HG02588 (cell line): ENCODE data around the gene ARAP2.
A peak's percentile ranks its signal among the peaks of the same experiment; 100 is the strongest.

Experiments used
- ATAC-seq: cut with Tn5 transposase; IDR thresholded peaks from one replicate; pipeline ENCODE4 v1.9.1; 2021; ENCODE audit warnings: mild to moderate bottlenecking, moderate library complexity; ENCODE audit not compliant: unreplicated experiment

Gene ARAP2

DNA sequence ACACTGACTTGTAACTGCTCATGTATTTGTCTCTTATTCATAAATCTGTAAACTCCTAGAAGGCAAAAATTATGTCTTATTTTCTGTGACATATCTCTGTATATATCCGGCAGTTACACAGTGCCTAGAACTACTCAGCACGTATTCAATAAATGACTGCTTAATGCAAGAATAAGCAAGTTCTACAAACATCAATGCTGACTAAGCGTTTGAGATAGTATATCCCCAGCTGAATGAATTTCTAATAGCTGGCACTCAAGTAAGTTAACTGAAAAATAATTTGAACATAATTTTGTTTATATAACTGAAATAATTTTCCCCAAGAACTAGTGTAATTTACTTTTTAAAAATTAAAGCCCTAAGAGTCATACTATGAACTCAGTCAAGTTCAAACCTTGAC is 113.7 kb downstream of the ARAP2 start:
- ATAC-seq, result no peak

- ATAC-seq, result no peak
Observed at GRCh38 chr4:36128689-36129088, 115.6 kb downstream of the ARAP2 start.

DNA sequence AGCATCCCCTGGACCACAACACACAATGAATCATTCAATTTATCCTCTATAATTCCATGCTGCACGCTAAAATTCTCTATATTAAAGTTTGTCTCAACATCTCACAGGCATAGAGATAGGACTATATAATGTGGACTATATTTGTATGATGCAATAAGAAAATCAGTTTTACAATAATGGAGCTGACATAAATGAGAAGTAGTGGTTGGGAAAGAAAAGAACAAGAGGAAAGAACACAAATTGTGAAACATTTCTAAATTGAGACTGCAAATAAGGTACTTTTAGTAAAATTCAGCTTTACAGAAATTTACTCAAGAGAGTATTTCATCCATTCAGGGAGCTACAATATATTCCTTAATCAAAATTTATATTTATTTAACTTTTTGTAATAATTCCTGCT is 120.4 kb downstream of the ARAP2 start:
- ATAC-seq, result no peak

GRCh38 chr4:36115312-36115711 is 129.0 kb downstream of the ARAP2 start:
- ATAC-seq, result no peak

GRCh38 chr4:36111172-36111571 is 133.1 kb downstream of the ARAP2 start:
- no peak for ATAC-seq

DNA sequence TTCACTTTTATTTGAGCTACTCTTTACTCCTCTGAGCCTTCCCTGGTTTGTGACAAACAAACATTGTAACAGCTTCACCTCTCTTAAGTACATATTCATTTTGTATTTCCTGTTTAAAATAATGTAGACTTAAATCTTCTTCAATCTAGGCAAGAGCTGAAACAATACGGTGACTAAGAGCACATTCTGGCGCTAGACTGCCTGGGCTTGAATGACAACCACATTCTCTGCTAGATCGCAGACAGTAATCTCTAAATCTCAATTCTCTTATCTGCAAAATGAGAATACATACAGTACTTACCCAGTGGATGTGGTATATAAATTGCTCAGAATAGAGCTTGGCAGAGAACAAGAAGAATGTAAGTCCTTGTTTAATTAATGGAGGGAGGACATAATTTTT is 144.8 kb downstream of the ARAP2 start:
- no peak for ATAC-seq

DNA sequence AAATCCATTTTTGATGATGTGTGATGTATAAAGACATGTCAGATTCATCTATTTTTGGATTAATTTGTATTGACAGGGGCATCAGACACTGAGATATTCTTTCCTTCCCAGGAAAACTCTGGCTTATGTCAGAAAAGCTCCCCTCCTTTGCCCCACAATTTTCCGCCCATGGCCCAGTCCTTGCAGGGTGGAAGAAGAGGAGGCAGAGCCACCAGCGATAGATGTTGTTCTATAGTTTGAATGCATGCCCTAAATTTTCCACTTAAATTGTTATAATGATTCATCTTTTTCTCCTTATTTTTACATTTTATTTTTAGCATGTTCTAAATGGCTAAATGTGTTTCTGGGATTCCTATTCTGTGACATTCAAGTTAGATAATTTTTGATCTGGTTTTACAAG is 149.3 kb downstream of the ARAP2 start:
- no peak for ATAC-seq

DNA sequence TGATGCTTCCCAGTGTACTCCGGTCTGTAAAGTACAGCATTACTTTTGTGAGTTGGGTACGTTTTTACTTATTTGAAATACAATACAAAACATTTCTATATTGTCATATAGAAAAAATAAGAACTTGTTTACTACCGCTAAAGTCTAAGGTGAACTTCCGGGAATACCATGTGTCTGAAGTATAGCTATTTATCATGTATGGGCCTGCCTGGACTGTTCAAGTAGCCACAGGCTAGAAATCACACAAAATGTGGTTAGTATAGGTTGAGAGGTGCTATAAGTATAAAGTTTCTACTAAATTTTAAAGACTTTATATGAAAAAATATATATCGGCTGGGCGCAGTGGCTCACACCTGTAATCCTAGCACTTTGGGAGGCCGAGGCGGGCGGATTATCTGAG is 152.3 kb downstream of the ARAP2 start:
- ATAC-seq, result no peak

- no peak for ATAC-seq
Observed at GRCh38 chr4:36088542-36088941, 155.8 kb downstream of the ARAP2 start.

DNA sequence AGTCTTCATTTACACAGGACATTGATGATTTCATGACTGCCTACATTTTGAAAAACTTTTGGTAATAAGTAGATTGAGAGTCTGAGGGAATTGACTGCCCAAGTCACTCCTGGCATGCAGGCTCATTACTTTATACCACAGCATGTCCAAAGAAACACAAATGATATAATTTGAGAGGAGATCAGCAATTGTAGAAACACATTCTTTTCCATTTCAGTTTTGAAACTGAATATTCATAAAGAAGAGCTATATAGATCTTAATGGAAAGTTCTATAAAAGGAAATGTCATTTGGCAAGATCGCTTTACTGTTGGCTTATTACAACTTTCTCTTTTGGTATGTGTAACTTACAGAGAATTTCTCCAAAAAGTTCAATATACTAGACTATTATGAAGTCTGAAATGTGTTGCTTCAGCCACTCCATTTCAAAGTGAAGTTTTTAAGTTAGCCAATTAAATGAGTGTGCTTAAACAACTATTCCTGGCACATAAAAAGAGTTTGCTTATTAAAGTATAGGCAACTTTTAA is 158.0 kb downstream of the ARAP2 start:
- ATAC-seq, result no peak

GRCh38 chr4:36082817-36083216 is 161.5 kb downstream of the ARAP2 start:
- no peak for ATAC-seq

DNA sequence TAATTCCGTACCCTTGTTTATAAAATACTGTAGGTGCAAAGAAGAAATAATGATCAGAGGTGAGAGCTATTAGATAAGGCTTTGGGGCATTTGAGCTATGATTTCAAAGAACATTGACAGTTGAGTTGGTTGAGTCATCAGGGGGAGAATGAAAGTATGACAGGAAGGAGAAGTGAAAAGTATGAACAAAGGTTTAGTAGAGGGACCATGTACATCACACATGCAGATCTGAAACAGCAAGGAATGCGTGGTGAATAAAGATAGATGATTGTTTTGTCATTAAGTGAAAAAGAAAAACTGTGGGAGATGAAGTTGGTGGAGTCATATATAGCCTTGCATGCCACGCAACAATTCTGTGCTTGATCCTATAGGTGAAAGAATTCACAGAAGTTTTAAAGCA is 163.1 kb downstream of the ARAP2 start:
- peak; percentile 96 for ATAC-seq

DNA sequence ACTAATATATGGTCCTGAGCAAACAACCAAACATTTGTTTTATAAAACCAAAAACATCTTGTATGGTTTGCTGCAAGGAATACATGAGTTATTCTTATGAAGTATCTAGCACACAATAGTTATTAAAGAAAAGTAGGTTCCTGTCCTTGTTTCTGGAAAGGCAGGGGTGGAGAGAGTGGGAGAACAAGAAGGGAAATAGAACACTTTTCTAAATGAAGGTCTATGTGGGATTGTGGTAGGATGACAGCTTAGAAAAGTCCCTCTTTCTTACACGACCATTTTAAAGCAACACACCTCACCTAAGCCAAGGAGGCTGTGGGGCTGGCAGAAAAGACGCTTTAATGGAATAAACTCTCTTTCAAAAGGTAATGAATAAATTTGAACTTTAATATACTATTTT is 164.6 kb downstream of the ARAP2 start:
- ATAC-seq, result no peak

- ATAC-seq, result no peak
Observed at GRCh38 chr4:36078319-36078718, 166.0 kb downstream of the ARAP2 start.

GRCh38 chr4:36072529-36072928 is 171.8 kb downstream of the ARAP2 start:
- no peak for ATAC-seq

DNA sequence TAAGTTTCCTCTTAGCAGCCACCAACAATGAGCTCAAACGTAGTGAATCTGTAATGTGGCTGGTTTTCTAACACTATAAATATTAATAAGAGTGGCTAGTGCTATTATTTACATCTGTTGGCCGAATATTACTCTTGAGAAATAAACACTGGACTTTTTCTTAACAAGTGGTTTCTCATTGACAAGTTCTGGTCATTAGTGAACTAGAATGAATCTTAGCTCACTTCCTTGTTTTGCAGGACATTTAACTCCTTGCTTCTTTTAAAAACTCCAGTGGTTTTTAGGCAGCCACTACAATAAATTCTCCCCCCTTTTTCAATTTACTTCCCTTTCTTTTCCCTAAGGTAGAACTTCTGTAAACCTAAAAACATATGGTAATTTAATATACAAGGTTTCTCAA is 177.2 kb downstream of the ARAP2 start:
- ATAC-seq, result no peak

DNA sequence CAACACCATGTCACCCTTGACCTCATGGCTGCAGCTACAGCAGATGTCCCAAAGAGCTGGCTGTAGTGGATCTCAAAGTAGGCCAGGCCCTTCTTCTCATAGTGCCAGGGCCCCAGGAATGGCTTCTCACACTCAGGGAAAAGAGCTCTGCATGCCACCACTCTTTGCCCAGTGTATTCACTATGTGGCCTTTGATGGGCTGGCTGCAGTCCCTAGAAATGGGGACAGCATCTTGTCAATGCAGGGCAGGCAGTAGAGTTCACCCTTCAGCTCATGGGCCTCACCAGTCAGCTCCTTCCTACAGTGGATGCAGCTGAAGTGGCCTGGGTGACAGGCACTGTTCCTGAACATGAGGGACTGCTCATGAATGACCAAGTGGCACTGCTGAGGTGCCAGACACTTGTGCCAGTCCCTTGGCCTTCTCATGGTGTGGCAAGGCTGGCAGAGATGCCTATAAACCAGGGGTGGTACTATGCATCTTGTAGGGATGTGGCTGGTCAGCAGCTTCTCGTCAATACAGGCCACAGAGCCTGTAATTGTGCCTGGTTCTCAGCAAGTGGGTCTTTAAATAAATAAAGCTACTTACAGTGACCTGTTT is 178.9 kb downstream of the ARAP2 start:
- ATAC-seq, result no peak

- no peak for ATAC-seq
Observed at GRCh38 chr4:36064117-36064516, 180.2 kb downstream of the ARAP2 start.

DNA sequence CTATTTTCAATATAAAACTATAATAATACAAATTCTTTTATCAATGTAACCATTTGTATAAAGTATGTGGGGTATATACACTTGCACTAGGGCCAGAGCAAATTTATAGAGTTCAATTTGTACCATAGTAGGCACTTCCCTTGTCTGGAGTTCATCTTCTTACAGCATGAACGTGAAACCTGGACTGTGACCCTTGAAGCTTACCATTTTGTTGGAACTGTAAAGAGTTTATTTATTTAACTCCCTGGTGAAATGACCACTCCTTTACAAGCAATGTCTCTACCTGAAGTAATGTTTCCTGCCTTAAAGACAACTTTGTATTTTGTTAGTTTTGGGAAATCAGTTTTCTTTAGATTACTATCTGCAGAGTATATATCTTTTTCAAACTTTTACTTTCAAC is 188.2 kb downstream of the ARAP2 start:
- ATAC-seq, result no peak

DNA sequence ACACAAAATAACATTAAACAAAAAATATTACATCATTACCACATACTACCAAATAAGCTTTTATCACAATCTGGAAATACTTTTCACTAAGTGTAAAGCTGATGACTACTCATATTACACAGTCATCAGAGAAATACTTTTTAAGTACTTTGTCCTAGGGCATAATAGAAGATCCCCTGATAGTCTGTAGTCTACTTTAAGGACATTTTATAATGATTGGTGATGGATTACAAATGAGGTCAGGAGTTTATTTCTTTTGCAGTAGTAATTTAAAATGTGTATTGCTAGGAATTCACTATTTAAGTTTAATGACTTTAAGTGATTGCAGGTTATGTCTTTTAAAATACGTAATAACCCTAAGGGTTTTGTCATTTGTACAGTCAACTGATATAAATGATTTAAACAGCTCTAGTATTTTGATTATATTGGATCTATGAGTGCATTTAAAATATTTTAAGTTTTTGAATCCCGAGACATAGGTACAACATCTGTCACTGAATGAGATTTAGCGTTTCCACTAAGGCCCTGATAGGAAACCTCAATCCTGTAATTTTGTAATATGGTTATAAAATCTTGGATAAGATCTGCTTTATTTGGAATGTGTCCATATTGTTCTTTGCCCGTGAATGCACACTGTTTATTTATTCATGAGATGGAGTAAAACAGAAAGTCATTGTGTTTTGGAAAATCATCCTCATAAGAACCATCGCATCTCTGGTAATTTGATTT is 189.5 kb downstream of the ARAP2 start:
- no peak for ATAC-seq

DNA sequence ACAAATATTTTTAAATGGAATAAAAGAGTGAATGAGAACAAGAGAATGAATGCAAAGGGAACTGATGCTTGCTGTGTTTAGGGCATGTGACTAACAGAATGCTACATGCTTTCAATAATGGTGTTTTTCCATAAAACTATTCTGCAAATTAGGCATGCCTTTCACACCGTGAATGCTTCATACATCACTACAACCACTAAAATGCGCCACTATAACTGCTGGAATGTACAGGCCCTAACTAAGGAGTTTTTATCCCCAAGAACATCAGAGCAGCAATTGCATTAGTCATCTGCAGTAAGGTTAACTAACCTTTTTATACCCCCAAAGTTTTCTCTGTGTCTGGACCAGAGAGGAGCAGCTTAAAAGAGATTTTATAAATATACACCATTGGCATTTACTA is 190.4 kb downstream of the ARAP2 start:
- no peak for ATAC-seq

GRCh38 chr4:36051634-36052033 is 192.7 kb downstream of the ARAP2 start:
- ATAC-seq, result no peak

DNA sequence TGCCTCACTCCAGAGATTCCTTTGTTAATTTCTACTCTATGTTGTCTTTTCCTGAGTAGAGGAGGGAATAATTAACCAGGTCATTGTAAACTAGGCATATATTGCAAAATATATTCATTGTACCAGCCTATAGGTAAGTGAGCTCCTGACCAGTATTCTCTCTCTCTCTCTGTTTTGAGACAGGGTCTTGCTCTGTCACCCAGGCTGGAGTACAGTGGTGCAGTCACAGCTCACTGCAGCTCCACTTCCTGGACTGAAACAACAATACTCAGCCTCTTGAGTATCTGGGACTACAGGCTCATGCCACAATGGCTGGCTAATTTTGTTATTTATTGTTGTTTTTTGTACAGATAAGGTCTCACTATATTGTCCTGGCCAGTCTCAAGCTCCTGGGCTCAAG is 198.3 kb downstream of the ARAP2 start:
- no peak for ATAC-seq
